Activated CD4-positive, alpha-beta T cell treated with anti-CD3 and anti-CD28 coated beads, Interleukin-2, amount 50 U/mL, for 4 hours (primary cell): ENCODE measurements around the gene MCU.
"Not testable (repeated sequence)": the region's sequence is repeated elsewhere in the genome, so short reads cannot be mapped to it uniquely, and the experiment has no call there.

Experiments used
- DNase-seq, 2 experiments: peaks; one replicate each; pipeline ENCODE4 v3.0.0-alpha.2; 2020

MCU gene

GRCh38 chr10:72911758-72912157 is 219.8 kb downstream of the MCU start:
- DNase-seq, result no peak

- no peak for DNase-seq
Observed at GRCh38 chr10:72912736-72913135, 220.8 kb downstream of the MCU start.

- DNase-seq, result no peak
Observed at GRCh38 chr10:72913287-72913686, 221.3 kb downstream of the MCU start.

GRCh38 chr10:72917201-72917600 is 225.3 kb downstream of the MCU start:
- not testable (repeated sequence) for DNase-seq

- not testable (repeated sequence) for DNase-seq
Observed at GRCh38 chr10:72917803-72918332, 225.9 kb downstream of the MCU start.

GRCh38 chr10:72918352-72918751 is 226.4 kb downstream of the MCU start:
- DNase-seq, result no peak

GRCh38 chr10:72921147-72921683 is 229.3 kb downstream of the MCU start:
- DNase-seq, result not testable (repeated sequence)

GRCh38 chr10:72924351-72924750 is 232.4 kb downstream of the MCU start:
- DNase-seq, result no peak

GRCh38 chr10:72925951-72926465 is 234.1 kb downstream of the MCU start:
- no peak for DNase-seq

- DNase-seq, result no peak
Observed at GRCh38 chr10:72927485-72927884, 235.5 kb downstream of the MCU start.

GRCh38 chr10:72928798-72929197 is 236.9 kb downstream of the MCU start:
- DNase-seq, result no peak

GRCh38 chr10:72930276-72930675 is 238.3 kb downstream of the MCU start:
- no peak for DNase-seq

GRCh38 chr10:72932259-72933015 is 240.5 kb downstream of the MCU start:
- no peak for DNase-seq

- no peak for DNase-seq
Observed at GRCh38 chr10:72935361-72935760, 243.4 kb downstream of the MCU start.
